HG02884 (cell line): ENCODE data around the gene BZW2.

ENCODE experiments used
- ATAC-seq: cut with Tn5 transposase; IDR thresholded peaks from one replicate; pipeline ENCODE4 v1.9.1; 2021; ENCODE audit warnings: mild to moderate bottlenecking, moderate library complexity; ENCODE audit not compliant: unreplicated experiment

BZW2 gene

DNA sequence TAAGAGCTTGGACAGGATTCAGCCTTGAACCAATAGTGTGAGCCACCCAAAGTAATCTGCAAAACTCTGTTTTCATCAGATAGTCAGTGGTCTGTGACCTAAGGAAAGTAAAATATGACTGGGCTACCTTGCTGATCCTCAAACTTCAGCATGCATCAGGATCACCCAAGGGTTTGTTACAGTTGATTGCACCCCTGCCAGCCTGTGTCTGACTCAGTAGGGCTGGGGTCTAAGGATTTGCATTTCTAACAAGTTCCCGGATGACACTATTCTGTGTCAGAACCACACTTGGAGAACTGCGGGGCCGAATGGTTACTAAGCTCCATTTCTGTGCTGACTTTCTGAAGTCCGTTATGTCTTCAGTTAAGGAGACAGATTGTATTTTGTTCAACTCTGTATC is 66.9 kb downstream of the BZW2 start:
- ATAC-seq: no peak

DNA sequence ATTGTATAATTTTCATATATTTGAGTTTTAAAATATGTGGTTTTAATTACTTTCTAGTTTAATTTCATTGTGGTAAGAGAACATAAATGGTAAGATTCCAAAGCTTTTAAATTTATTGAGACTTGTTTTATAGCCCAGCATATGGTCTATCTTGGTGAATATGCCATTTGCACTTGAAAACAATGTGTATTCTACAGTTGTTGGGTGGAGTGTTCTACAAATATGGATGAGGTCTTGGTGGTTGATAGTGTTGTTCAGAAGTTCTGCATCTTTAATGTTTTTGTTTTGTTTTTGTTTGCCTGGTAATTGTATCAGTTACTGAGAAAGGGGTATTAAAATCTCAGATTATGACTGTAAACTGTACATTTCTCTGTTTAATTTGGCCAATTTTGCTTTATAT is 69.9 kb downstream of the BZW2 start:
- ATAC-seq: no peak

DNA sequence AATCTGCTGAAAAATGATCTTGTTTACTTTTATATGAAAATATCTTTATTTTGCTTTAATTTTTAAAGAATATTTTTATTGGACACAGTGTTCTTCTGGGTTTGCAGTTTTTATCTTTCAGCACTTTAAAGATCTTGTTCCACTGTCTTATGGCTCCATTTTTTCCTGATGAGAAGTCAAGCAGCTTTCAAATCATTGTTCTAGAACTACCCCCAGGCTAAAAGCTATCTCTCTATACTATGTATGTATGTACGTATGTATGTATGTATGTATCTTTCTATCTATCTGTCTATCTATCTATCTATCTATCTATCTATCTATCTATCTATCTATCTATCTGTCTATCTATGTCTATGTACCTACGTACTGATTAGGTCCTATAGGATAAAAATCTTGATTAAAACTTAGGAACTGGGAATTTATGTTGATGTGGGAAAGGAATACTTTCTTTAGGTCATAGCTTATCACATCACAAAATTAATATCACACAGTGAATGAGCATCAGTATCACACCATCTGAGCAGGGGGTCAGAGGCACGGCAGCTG is 72.2 kb downstream of the BZW2 start:
- ATAC-seq: no peak

DNA sequence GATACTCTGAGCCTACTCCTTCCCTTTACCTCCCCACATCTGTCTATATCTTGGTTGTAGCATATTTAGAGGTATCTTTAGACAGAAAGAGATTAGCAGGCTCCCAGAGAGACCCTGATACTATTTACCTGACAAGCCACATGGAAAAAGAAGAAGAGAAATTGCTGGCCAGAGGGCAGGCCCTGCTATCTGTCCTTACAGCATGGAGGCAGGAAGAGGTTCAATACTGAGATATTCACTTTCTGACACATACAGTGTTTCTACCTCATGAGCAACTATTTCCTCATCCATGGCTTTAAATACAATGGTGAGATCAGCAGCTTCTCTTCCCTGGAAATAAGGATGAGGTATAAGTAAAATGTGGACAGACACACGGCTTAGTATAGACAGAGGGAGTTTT is 73.7 kb downstream of the BZW2 start:
- ATAC-seq: no peak

DNA sequence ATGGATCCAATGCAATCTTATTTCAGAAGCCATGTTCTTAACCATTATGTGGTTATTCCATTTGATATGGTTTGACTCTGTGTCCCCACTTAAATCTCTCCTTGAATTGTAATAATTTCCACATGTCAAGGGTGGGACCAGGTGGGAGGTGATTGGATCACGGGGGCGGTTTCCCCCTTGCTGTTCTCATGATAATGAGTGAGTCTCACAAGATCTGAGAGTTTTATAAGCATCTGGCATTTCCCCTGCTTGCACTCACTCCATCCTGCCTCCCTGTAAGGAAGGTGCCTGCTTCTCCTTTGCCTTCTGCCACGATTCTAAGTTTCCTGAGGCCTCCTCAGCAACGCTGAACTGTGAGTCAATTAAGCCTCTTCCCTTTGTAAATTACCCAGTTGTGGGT is 75.6 kb downstream of the BZW2 start:
- no peak for ATAC-seq

DNA sequence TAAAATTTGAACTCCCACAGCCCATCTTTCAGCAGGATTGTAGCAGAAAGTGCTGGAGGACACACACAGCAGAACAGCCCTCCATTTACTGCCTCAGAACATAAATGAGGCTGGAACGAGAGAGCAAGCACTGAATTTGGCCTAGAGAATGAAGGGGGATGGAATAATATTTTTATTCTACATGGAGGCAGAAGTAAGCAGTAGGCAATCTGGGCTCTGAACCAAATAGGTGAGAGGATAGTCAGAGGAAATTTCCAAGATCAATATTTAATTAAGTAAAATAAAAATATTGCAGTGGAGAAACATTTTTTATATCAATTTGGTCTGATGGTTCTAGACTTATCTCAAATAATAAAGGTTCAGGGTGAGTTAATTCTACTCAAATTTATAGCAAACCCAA is 78.4 kb downstream of the BZW2 start:
- ATAC-seq: no peak

DNA sequence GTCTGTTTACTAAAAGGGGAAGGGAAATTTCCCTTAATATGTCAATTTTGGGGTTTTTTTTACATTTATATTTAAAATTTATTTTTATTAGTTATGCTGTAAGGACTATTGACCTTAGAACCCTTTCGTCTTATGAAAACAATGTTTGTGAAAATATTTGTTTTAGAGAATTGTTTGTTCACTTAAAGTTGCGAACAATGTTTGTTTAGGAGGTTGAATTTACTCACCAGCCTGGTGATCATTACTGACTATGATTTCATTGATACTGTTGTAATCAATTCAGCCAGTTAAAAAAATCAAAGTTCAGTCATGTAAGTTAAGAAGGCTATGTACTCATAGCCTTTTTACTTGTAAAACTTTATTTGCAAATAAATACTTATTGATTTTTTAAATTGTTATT is 80.2 kb downstream of the BZW2 start:
- ATAC-seq: no peak

DNA sequence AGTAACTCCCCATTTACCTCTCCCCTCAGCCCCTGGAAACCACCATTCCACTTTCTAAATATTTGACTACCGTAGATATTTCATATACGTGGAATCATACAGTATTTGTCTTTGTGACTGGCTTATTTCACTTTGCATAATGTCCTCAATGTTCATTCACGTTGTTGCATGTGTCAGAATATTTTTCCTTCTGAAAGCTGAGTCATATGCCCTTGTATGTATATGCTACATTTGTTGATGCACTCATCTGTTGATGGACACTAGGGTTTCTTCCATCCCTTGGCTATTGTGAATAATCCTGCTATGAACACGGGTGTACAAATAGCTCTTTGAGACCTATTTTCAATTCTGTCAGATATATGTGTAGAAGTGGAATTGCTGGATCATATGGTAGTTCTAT is 81.8 kb downstream of the BZW2 start:
- ATAC-seq: no peak

DNA sequence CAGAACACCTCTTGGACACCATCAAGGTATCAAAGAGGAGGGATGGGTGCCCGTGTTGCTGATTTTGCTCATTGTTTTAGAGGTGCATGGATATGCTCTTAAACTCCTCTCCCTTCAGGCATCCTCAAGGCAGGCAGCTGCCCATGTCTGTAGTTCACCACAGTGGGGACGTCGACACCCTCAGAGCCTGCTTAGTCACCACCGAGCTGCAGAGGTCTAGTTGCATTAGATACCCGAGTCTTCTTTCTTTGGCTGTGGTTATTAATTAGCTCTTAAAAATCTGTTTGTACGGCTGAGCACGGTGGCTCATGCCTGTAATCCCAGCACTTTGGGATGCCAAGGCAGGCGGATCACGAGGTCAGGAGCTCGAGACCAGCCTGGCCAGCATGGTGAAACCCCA is 82.8 kb downstream of the BZW2 start:
- no peak for ATAC-seq

DNA sequence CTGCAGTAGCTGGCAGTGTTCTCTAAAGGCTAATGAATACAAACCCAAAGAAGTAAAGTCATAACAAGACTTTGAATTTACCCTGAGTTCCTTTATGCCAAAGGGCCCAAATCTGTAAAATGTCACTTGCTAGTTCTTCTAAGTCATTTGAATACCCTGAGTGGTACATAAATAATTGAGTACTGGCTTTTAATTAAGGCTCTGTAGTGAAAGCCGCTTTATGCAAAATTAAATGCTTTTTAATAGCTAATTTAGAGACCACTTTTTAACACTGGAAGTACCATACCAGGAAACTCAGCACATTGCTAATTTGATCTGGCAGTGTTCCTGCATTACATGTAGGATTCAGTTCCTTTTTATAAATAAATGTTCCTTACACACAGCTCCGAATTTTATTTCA is 83.6 kb downstream of the BZW2 start:
- ATAC-seq: no peak

DNA sequence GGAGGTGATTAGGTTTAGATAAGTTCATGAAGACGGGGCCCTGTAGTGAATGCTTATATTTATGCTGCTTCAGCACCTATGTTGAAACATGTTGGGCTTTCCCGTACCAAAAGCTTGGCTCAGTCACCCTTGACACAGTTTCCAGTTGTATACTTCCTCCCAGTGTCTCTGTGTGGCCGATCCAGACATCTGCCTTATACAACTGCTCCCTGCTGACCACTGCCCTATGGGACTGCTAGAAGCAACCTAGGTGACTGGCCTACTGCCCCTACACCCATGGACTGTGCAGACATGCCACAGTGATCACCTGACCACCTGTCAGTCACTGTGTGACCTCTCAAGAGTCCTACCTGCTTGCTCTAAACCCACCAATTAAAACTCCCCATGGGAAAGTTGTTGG is 85.0 kb downstream of the BZW2 start:
- no peak for ATAC-seq

DNA sequence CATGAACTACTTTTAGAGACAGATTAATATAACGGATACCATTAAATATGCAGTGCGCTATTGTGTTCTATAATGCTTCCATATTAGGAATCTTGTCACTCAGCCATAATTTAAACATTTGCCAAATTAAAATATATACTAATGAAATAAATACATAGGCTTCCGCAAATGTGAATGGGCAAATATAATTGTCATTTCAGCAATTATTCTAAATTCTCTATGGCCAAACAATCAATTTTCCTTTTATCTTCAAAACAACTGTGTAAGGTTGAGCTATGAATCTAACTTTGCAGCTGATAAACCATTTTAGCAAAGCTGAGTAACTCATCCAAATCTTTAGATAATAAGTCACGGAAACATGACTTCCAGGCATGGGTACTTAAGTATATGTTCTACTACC is 86.8 kb downstream of the BZW2 start:
- ATAC-seq: no peak

DNA sequence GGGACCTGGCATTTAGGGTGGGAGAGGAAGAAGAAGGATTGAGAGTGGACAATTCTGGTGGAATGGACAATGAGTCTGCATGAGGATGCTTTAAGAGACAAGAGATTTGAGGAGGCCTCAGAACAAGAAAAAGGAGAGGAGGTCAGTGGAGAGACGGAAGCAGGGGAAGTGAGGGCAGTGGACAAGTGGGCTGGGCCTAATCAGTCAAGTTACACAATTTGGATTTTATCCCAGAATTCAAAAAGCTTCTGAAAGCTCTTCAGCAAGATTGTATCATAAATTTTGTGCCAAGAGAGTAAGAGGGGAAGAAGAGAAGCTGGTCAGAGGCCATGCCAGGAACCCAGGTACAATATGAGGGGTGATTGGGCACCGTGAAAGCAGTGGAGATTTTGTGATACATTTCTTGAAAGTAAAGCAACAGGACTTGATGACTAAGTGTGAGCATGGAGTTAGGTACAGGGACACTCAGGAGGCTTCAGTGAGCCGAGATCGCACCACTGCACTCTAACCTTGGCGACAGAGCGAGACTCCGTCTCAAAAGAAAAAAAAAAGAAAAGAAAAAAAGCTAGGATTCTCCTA is 88.3 kb downstream of the BZW2 start:
- no peak for ATAC-seq

DNA sequence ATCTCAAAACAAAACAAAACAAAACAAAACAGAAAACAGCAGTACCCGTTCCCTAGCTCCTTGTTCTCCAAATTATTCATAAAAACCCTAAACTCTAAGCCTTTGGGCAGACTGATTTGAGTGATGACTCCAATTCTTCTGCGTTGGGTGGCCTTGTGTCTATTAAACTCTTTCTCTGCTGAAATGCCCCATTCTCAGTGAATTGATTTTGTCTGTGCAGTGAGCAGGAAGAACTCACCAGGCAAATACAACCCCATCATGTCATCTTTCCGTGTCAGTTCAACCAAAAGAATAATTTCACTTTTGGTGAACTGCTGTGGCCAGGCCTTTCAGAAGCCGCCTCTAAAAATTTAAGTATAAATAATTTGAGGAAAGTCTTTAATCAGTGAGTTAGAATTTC is 89.0 kb downstream of the BZW2 start:
- no peak for ATAC-seq

DNA sequence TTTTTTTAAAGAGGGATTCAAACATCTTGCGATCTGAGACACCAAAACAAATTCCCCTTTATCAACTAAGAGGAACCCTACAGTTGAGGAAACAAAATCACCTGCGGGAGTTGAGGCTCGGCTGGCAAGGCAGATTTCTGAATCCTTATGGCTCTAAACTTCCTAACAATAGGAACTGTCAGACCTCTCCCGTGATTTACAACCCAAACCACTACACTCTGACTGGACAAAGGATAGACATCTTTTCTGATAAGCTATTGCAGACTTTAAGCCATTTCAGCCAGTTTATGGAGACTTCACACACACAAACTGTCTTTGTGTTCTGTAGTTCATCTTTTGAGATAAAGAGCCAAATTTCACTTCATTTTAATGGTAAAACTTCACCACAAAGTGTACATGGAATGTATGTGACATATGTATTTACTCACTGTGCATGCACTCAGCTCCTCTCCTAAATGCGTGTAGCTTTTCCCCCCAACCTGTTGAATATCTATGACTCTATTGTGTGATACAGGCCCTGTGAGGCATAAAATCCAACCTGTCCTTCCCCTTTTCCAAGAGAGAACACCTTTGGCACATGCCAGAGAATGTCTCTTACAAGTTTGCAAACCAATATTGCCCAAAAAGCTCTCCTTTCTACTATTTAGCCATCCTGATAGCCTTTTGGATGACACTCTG is 92.2 kb downstream of the BZW2 start:
- ATAC-seq: no peak

DNA sequence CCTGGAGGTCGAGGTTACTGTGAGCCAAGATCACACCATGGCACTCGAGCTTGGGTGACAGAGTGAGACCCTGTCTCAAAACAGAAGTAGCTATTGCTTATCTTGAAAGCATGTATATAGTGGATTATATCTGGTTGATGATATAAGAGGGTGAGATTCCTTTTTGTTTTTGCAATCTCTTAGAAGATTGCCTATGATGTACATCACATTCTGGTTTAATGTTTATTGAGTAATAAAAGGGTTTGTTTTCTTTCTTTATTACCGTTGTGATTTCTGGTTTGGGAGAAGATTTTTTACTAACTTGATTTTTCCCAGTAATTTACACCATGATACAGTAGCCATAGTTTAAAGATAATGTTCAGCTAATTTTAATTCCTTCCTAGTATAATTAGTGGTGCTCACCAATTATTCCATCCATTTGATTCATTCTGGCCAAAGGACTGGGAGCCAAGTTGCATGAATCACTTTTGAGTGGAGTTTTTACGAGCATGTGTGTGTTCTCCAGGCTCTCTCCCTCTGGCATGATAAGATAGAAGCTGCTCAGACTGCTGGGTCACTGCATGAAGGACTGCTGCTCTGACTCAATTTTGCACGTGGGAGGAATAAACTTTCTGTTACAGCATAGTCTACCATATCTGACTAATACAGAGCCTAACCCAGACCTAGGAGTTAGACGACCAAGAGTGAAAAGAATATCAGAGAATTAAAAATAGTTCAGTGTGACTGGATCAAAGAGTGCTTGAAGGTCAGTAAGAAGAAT is 94.1 kb downstream of the BZW2 start:
- no peak for ATAC-seq

DNA sequence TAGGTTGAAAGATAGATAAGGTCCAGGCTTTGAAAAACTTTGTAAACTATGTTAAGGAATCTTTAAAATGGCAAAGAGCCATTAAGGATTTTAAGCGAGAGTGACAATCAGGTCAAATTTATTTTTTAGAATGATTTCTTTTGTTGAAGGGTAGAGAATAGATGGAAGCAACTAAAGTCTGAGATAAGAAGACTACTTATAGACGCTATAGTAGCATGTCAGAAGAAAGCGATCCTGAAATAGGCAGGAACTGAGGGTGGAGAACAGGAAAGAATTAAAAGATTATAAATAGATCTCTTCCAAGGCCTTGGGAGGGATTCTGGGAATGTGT is 94.6 kb downstream of the BZW2 start:
- ATAC-seq: no peak

DNA sequence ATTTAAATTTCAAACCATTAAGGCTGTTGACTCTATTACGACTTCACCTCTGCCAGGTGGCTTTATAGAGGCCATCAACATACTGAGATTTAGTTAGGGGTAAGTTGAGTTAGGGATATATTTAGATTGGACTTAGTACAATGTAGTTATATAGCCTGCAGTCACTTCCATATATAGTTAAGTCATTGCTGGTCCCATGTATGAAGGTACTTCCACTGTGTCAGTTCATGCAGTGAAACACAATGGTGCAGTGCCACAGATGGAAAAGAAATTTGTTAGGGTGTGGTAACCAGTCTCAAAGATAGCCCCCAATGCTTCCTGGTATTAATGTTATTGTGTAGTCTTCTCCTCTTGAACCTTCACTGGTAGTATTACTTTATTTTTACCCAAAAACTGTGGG is 95.0 kb downstream of the BZW2 start:
- no peak for ATAC-seq

DNA sequence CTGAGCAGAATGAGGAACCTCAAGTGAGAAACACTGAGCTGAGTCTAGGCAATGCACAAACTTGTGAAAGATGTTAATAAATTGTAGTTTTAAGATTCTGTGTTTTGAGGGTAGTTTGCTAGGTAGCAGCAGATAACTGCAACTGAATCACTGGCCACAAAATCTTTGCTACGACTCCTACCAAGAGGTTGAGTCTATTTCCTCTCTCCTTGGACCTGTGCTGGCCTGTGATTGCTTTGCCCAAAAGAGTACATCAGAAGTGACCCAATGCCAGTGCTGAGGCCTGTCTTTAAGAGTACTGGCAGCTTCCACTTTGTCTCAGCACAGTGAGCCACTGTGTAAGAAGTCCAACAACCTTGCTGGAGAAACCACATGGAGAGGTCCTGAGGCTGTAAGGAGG is 95.7 kb downstream of the BZW2 start:
- no peak for ATAC-seq

DNA sequence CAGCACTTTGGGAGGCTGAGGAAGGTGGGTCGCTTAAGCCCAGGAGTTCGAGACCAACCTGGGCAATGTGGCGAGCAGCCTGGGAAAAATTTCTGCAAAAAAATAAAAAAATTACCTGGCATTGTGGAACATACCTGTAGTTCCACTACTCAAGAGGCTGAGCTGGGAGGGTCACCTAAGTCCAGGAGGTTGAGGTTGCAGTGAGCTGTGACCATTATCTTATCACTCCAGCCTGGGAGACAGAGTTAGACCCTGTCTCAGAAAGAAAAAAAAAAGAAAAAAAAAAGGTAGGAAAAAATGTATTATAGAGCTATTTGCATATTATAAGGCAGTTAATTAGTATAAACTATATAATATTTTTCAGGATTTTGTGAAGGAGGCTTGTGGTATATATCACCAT is 96.6 kb downstream of the BZW2 start:
- ATAC-seq: no peak

DNA sequence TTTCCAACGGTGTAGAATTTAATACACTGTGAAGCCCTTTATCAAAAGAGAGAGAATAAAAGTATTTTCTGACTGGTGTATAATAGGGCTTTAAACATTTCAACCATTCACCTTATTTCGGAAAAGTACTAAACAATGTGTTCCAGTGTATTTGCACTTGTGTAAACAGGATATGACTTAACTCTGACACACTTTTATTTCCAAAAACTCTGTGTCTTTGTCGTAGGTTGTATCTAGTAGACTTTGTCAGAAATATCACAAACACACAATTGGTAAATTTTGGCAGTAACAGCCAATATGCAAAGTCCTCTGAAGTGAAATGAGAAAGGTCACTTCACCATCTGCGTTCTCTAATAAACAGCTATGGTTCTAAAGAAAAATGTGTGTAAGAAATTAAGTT is 97.3 kb downstream of the BZW2 start:
- ATAC-seq: no peak

DNA sequence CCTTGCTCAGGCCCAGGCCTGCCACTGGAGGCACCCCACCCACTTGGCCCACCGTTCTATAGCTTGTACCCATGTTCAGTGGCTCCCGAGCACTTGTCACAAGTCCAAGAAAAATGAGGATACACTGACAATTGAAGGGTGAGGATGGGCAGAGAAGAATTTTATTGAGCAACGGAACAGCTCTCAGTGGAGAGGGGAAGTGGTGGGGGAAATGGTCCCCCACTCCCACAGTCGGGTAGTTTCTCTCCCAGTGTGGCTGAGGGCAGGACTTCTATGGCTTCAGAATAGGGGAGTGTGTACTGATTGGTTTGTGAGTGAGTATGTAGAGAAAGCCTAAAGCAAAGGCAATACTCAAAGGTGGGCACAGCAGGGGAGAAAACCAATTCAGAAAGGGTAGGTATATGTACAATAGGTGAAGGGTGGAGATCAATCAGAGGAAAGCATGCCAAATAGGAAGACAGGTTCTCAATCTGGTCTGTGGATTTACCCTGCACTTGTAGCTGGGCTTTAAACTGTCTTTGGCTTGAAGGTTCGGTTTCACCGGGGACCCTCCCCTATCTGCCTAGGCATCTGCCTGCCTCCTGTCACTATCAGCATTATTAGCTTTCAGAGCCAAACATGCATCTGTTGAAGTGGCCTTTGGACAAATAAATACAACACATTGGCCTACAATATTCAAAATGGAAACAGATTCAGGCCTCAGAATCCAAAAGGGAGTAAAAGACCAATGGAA is 98.7 kb downstream of the BZW2 start:
- no peak for ATAC-seq
